PC-9 (cell line): ENCODE measurements around the gene PPP1R37. TPM values are rescaled to one million over a fixed set of nuclear protein-coding genes. Genes with fewer than 3 reads are reported as not detected.

ENCODE experiments used
- BruUV-seq: library from RNA; stranded (reverse); fragments of 400-500 nt; replicated peaks from 2 replicates; lab custom pipeline; 2021; lab: Mats Ljungman, UMichigan
- CTCF ChIA-PET: fragments of 300-600 bp; sonication (Branson Sonifier 250); formaldehyde crosslinking; loops from one replicate; lab custom pipeline; 2022; ENCODE audit warnings: antibody characterized with exemption; lab: Charles Lee
- POLR2A ChIA-PET: fragments of 300-600 bp; sonication (Branson Sonifier 250); formaldehyde crosslinking; loops from one replicate; lab custom pipeline; 2022; ENCODE audit warnings: antibody characterized with exemption; ENCODE audit not compliant: unreplicated experiment; lab: Charles Lee
- DNase-seq, 2 experiments: peaks; one replicate each; pipeline versions ENCODE4 v3.0.0 to v3.0.0-alpha.2; 2015 to 2022; ENCODE audit warnings: mixed read lengths in 1 of 2
- H2AFZ ChIP-seq: fragments of 200-600 bp; sonication (generic); 2 replicates; pipeline ENCODE4 v1.8.1; 2017; ENCODE audit warnings: antibody characterized with exemption
- H3F3A ChIP-seq: fragments of 200-600 bp; sonication (generic); 2 replicates; pipeline ENCODE4 v1.8.1; 2017; ENCODE audit warnings: antibody characterized with exemption, mild to moderate bottlenecking, low read depth; ENCODE audit not compliant: insufficient read depth
- H3K27ac ChIP-seq: fragments of 200-600 bp; sonication (generic); 2 replicates; pipeline ENCODE4 v1.6.1; 2016; ENCODE audit warnings: mixed run types
- H3K27me3 ChIP-seq: fragments of 200-600 bp; sonication (generic); 2 replicates; pipeline ENCODE4 v1.6.1; 2016; ENCODE audit warnings: low read depth, mixed run types; ENCODE audit not compliant: insufficient read depth
- H3K36me3 ChIP-seq: fragments of 200-600 bp; sonication (generic); 2 replicates; pipeline ENCODE4 v1.6.1; 2016; ENCODE audit warnings: low read depth, mixed run types
- H3K4me1 ChIP-seq: fragments of 200-600 bp; sonication (generic); replicated peaks from 2 replicates; pipeline ENCODE4 v1.6.1; 2016; ENCODE audit warnings: mixed run types; ENCODE audit not compliant: insufficient read depth
- H3K4me2 ChIP-seq: fragments of 200-600 bp; sonication (generic); 2 replicates; pipeline ENCODE4 v1.6.1; 2017; ENCODE audit warnings: mixed run types
- H3K4me3 ChIP-seq: fragments of 200-600 bp; sonication (generic); 2 replicates; pipeline ENCODE4 v1.6.1; 2016; ENCODE audit warnings: mixed run types
- H3K79me2 ChIP-seq: fragments of 200-600 bp; sonication (generic); 2 replicates; pipeline ENCODE4 v1.6.1; 2017; ENCODE audit warnings: low read depth, mixed run types
- H3K9me2 ChIP-seq: fragments of 200-600 bp; sonication (generic); 2 replicates; pipeline ENCODE4 v1.8.1; 2017; ENCODE audit warnings: mild to moderate bottlenecking; ENCODE audit not compliant: insufficient read depth
- H3K9me3 ChIP-seq: fragments of 200-600 bp; sonication (generic); 2 replicates; pipeline ENCODE4 v1.8.1; 2016; ENCODE audit warnings: low read depth; ENCODE audit not compliant: insufficient read depth
- H4K20me1 ChIP-seq: fragments of 200-600 bp; sonication (generic); 2 replicates; pipeline ENCODE4 v1.8.1; 2017; ENCODE audit not compliant: insufficient read depth
- EZH2 ChIP-seq: fragments of 200-600 bp; sonication (generic); IDR thresholded peaks from 2 replicates; pipeline ENCODE4 v1.8.0; 2017; ENCODE audit warnings: antibody characterized with exemption, low read depth
- intact Hi-C: fragments of 100-400 bp; cut with micrococcal nuclease; formaldehyde crosslinking; loops from one replicate; pipeline ENCODE4 v1.10.0; 2022; ENCODE audit not compliant: unreplicated experiment
- total RNA-seq: library from RNA; stranded (reverse); gene quantifications from 2 replicates; pipeline ENCODE4 v1.2.3, GENCODE V29; 2021
- TF ChIP-seq, protein P1 (sequence below): fragments of 200-600 bp; sonication (generic); conservative IDR thresholded peaks from 2 replicates; pipeline ENCODE4 v1.6.1; 2017; ENCODE audit warnings: mixed run types, antibody characterized with exemption, mild to moderate bottlenecking, moderate library complexity

The PPP1R37 gene
- total RNA-seq, 1 experiment from 2014 or later, result 41.1 TPM

DNA sequence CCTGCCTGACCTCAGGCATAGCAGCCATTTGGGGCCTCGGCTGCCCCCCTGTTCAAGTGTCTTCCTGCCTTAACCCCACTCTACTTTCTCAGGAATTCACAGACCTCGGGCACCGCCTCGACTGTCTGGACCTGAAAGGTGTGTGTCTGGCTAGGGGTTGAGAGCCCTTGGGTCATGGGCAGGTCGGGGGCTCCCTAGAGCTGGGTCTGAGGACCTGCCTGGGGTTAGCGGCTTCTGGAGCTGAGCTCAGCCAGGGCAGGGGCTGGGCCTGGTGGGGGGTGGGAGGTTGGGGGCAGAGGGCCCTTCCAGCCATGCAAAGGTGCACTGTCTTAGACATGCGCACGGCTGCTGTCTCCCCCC lies 47.1 kb downstream of the PPP1R37 start:
- intact Hi-C loops, result no loop called here
- TF ChIP-seq, protein P1, sequence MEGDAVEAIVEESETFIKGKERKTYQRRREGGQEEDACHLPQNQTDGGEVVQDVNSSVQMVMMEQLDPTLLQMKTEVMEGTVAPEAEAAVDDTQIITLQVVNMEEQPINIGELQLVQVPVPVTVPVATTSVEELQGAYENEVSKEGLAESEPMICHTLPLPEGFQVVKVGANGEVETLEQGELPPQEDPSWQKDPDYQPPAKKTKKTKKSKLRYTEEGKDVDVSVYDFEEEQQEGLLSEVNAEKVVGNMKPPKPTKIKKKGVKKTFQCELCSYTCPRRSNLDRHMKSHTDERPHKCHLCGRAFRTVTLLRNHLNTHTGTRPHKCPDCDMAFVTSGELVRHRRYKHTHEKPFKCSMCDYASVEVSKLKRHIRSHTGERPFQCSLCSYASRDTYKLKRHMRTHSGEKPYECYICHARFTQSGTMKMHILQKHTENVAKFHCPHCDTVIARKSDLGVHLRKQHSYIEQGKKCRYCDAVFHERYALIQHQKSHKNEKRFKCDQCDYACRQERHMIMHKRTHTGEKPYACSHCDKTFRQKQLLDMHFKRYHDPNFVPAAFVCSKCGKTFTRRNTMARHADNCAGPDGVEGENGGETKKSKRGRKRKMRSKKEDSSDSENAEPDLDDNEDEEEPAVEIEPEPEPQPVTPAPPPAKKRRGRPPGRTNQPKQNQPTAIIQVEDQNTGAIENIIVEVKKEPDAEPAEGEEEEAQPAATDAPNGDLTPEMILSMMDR, result no peak
- no peak for TF ChIP-seq EZH2
- peaks cover 5% of the 10 kb centered on the region; the same call in 1 of the 2 replicates for H3K79me2 ChIP-seq
- no peaks in the 10 kb centered on the region for H3K27me3 ChIP-seq
- no peaks in the 10 kb centered on the region for H3K4me1 ChIP-seq
- ChIA-PET POLR2A (no interaction called here), CTCF (no interaction called here)
- no peaks in the 10 kb centered on the region for H3K36me3 ChIP-seq
- no peaks in the 10 kb centered on the region for H3K9me2 ChIP-seq
- no peaks in the 10 kb centered on the region for H3K9me3 ChIP-seq
- H2AFZ ChIP-seq, result no peak overlapping the region
- H3K27ac ChIP-seq, result no peak overlapping the region
- H3F3A ChIP-seq, result no peaks in the 10 kb centered on the region; the same call in 1 of the 2 replicates
- no peak overlapping the region for H3K4me3 ChIP-seq
- peaks cover 41% of the 10 kb centered on the region for H4K20me1 ChIP-seq
- BruUV-seq, result no TSS peak
- H3K4me2 ChIP-seq, result no peak overlapping the region
- no peak for DNase-seq

DNA sequence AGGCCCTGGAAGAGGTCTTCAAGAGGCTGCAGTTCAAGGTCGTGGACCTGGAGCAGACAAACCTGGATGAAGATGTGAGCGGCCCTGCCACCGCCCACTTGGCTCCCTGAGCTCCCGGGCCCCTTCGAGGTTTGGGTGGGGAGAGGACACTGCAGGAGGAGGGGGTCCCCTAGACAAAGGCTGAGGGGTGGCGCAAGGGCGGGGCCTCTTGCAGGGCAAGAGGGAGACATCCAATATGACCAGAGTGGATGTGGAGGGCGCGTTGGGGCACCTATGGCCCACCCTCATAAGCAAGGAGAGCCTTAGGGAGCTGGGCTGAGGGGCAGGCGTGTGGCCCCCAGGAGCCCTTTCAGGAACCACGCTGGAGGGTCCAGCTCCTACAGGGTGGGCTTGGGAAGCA lies 47.6 kb downstream of the PPP1R37 start:
- ChIA-PET POLR2A (no interaction called here), CTCF (no interaction called here)
- BruUV-seq, result no TSS peak
- no peak overlapping the region for H3K27ac ChIP-seq
- H2AFZ ChIP-seq, result no peak overlapping the region
- H3K9me3 ChIP-seq, result no peaks in the 10 kb centered on the region
- H3K4me3 ChIP-seq, result no peak overlapping the region
- H3K9me2 ChIP-seq, result no peaks in the 10 kb centered on the region
- no peaks in the 10 kb centered on the region for H3K36me3 ChIP-seq
- no peaks in the 10 kb centered on the region for H3K27me3 ChIP-seq
- DNase-seq, result no peak
- no peak overlapping the region for H3K4me2 ChIP-seq
- intact Hi-C loops, result no loop called here
- H3K4me1 ChIP-seq, result no peaks in the 10 kb centered on the region
- H3K79me2 ChIP-seq, result peaks cover 5% of the 10 kb centered on the region; the same call in 1 of the 2 replicates
- TF ChIP-seq, protein P1, result no peak
- no peak for TF ChIP-seq EZH2
- peaks cover 37% of the 10 kb centered on the region for H4K20me1 ChIP-seq
- no peaks in the 10 kb centered on the region; the same call in 1 of the 2 replicates for H3F3A ChIP-seq

DNA sequence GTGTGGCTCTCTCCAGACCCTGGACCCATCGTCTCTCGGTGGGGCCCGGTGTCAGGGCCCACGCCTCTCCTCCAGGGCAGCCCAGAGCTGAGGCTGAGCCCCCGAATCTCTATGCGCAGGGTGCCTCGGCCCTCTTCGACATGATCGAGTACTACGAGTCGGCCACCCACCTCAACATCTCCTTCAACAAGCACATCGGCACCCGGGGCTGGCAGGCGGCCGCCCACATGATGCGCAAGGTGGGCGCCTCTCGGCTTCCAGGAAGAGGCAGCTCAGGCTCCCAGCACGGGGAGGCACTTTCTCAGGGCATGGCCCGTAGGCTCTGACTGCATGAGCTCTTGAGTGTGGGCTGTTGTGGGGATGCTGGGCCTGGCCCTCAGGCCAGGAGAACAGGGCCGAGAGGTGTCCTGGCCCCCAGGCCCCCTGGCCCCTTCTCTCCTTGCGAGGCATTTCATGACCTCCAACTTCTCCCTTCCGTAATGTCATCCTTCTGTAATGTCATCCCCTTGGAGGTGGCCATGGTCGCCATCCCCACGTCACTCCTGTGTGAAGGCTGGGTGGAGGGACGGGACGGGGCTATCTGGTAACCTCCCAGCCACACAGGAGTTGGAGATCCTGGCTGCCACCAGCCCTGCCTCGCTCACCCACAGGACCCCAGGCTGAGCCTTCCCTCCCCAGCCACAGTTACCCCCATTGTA lies 48.4 kb downstream of the PPP1R37 start:
- Histone ChIP-seq H3K79me2 (peaks cover 5% of the 10 kb centered on the region; the same call in 1 of the 2 replicates), H3K4me3 (no peak overlapping the region), H3K9me2 (no peaks in the 10 kb centered on the region), H3K9me3 (no peaks in the 10 kb centered on the region), H2AFZ (no peak overlapping the region), H3K4me2 (no peak overlapping the region), H3K4me1 (no peaks in the 10 kb centered on the region), H3K36me3 (no peaks in the 10 kb centered on the region), H3K27ac (no peak overlapping the region), H4K20me1 (peaks cover 30% of the 10 kb centered on the region), H3F3A (no peaks in the 10 kb centered on the region; the same call in 1 of the 2 replicates), H3K27me3 (no peaks in the 10 kb centered on the region)
- intact Hi-C loops, result no loop called here
- DNase-seq, result no peak
- TF ChIP-seq, protein P1, result no peak
- TF ChIP-seq EZH2, result no peak
- no TSS peak for BruUV-seq
- POLR2A ChIA-PET, result no interaction called here
- CTCF ChIA-PET, result no interaction called here
